HG03558 (cell line): ENCODE results near the gene CREBBP.

Source experiments
- ATAC-seq: cut with Tn5 transposase; IDR thresholded peaks from one replicate; pipeline ENCODE4 v1.9.1; 2021; ENCODE audit warnings: moderate number of reproducible peaks; ENCODE audit not compliant: unreplicated experiment; ENCODE audit errors: extremely low read depth

CREBBP gene

GRCh38 chr16:3829631-3830536 lies 50.6 kb downstream of the CREBBP start:
- ATAC-seq: no peak

GRCh38 chr16:3825940-3826339 lies 54.6 kb downstream of the CREBBP start:
- ATAC-seq: no peak

GRCh38 chr16:3825103-3825502 lies 55.4 kb downstream of the CREBBP start:
- ATAC-seq: no peak

- no peak for ATAC-seq
Observed at GRCh38 chr16:3824121-3824795, 56.3 kb downstream of the CREBBP start.

GRCh38 chr16:3823427-3823826 lies 57.1 kb downstream of the CREBBP start:
- ATAC-seq: no peak

- no peak for ATAC-seq
Observed at GRCh38 chr16:3822366-3823045, 58.0 kb downstream of the CREBBP start.

- no peak for ATAC-seq
Observed at GRCh38 chr16:3821184-3821583, 59.3 kb downstream of the CREBBP start.

- ATAC-seq: no peak
Observed at GRCh38 chr16:3819746-3820724, 60.5 kb downstream of the CREBBP start.

- ATAC-seq: no peak
Observed at GRCh38 chr16:3819175-3819527, 61.4 kb downstream of the CREBBP start.

GRCh38 chr16:3816326-3816725 lies 64.2 kb downstream of the CREBBP start:
- no peak for ATAC-seq

- ATAC-seq: no peak
Observed at GRCh38 chr16:3814755-3815154, 65.8 kb downstream of the CREBBP start.

- ATAC-seq: no peak
Observed at GRCh38 chr16:3812469-3813172, 67.9 kb downstream of the CREBBP start.

- no peak for ATAC-seq
Observed at GRCh38 chr16:3810818-3811217, 69.7 kb downstream of the CREBBP start.

- ATAC-seq: no peak
Observed at GRCh38 chr16:3810198-3810664, 70.3 kb downstream of the CREBBP start.

- no peak for ATAC-seq
Observed at GRCh38 chr16:3808308-3809063, 72.0 kb downstream of the CREBBP start.

- ATAC-seq: no peak
Observed at GRCh38 chr16:3807425-3808123, 72.9 kb downstream of the CREBBP start.

GRCh38 chr16:3804426-3805016 lies 76.0 kb downstream of the CREBBP start:
- ATAC-seq: no peak
